ENCODE results near the gene CHSY1. TPM values are rescaled to one million over a fixed set of nuclear protein-coding genes. Genes with fewer than 3 reads are reported as not detected.
A peak's percentile ranks its signal among the peaks of the same experiment; 100 is the strongest.

Gene CHSY1
- total and polyA plus RNA-seq, 7 donors, result 1.8 to 13.6 (median 11.2) TPM

- H3K9me3 ChIP-seq, result no peaks in the 10 kb centered on the region
- no peak overlapping the region for H3K4me3 ChIP-seq
- no peak for TF ChIP-seq CTCF (IDR thresholded peaks at IDR 0.05)
- TF ChIP-seq POLR2AphosphoS5 (IDR thresholded peaks at IDR 0.05), result no peak
- TF ChIP-seq EP300 (IDR thresholded peaks at IDR 0.05), result no peak
- TF ChIP-seq POLR2A (IDR thresholded peaks at IDR 0.05), result no peak
- intact Hi-C loops (cut with DNase I), result no loop called here
- no peaks in the 10 kb centered on the region for H3K36me3 ChIP-seq
- H3K4me1 ChIP-seq, result peaks cover 0 to 42% (median 24%) of the 10 kb centered on the region in 4 donors
- WGBS, 2 donors, result 76 to 87% methylated on average over 2 of the region's 2 CpGs
- H3K27ac ChIP-seq, result peak overlapping the region in 2 of 4 donors; percentile 28 to 38
- no peaks in the 10 kb centered on the region for H3K27me3 ChIP-seq
- DNase-seq, result no peak
Observed at GRCh38 chr15:101210466-101210865, 41.4 kb downstream of the CHSY1 start.

GRCh38 chr15:101210058-101210457 lies 41.8 kb downstream of the CHSY1 start:
- 72 to 78% methylated on average over 1 of the region's 1 CpG for WGBS, 2 donors

DNA sequence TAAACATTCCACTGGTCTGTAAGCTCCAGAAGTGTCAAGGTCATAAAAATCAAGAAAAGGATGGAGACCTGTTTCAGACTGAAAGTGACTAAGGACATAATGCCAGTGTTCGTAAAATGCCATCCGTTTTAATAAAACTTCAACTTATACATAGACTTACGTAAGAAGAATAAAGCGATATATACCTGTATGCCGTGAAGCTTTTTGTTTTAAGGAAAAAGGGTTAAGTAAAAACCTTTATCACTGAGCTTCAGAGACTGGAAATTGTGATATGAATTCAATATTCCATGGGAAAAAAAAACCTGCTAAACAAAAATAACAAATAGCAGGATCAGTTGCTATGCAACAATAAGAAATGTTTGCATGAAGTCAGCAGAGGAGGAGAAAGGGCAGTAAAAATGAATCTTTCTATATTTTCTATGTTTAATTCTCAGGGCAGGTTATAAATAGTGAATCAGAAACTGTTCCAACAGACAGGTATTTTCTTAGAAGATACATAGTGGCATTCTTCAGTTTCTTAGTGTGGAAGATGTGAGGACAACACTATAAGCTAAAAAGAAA lies 42.5 kb downstream of the CHSY1 start:
- H3K27me3 ChIP-seq, result no peaks in the 10 kb centered on the region
- no peaks in the 10 kb centered on the region for H3K9me3 ChIP-seq
- peak overlapping the region in 1 of 4 donors; percentile 38 for H3K27ac ChIP-seq
- H3K36me3 ChIP-seq, result no peaks in the 10 kb centered on the region
- intact Hi-C loops (cut with DNase I), result no loop called here
- no peak overlapping the region for H3K4me3 ChIP-seq
- DNase-seq, result no peak
- WGBS, 2 donors, result 91 to 96% methylated on average over 5 of the region's 5 CpGs
- no peak for TF ChIP-seq POLR2AphosphoS5 (IDR thresholded peaks at IDR 0.05)
- no peak for TF ChIP-seq CTCF (IDR thresholded peaks at IDR 0.05)
- no peak for TF ChIP-seq EP300 (IDR thresholded peaks at IDR 0.05)
- no peak for TF ChIP-seq POLR2A (IDR thresholded peaks at IDR 0.05)
- H3K4me1 ChIP-seq, result peaks cover 0 to 42% (median 26%) of the 10 kb centered on the region in 4 donors

More at GRCh38 chr15:101210058-101210457, 41.8 kb downstream of the CHSY1 start:
- no peak for DNase-seq
- Histone ChIP-seq H3K4me3 (no peak overlapping the region), H3K36me3 (no peaks in the 10 kb centered on the region), H3K27me3 (no peaks in the 10 kb centered on the region), H3K9me3 (no peaks in the 10 kb centered on the region), H3K4me1 (peaks cover 0 to 42% (median 24%) of the 10 kb centered on the region in 4 donors), H3K27ac (peak overlapping the region in 1 of 4 donors; percentile 38)
- TF ChIP-seq EP300 (IDR thresholded peaks at IDR 0.05), result no peak
- no peak for TF ChIP-seq POLR2AphosphoS5 (IDR thresholded peaks at IDR 0.05)
- TF ChIP-seq CTCF (IDR thresholded peaks at IDR 0.05), result no peak
- TF ChIP-seq POLR2A (IDR thresholded peaks at IDR 0.05), result no peak
- intact Hi-C loops (cut with DNase I), result no loop called here

DNA sequence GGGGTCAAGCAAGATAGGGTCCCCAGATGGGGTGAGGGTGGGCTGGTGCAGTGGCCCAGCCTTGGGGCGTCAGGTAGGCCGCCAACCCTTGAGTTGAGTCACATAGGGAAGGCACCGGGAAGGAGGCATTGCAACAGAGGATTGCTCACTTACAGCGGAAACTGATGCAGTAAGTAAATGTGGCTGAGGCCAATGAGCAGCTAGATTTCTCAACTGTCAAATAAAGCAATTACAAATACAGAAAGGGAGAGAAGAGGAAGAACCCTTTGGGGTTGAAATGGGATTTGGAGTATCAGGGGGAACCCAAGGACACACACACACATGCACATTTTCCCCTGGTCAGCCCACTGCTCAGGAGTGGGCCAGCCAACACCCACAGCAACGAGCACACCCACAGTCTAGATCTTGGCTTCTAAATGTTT lies 44.0 kb downstream of the CHSY1 start:
- DNase-seq, result peak; percentile 82
- H3K4me1 ChIP-seq, result peaks cover 0 to 51% (median 24%) of the 10 kb centered on the region in 4 donors
- H3K4me3 ChIP-seq, result no peak overlapping the region
- TF ChIP-seq POLR2AphosphoS5 (IDR thresholded peaks at IDR 0.05) (peak in 3 of 4 donors; percentile 12 to 41 (median 40)), CTCF (IDR thresholded peaks at IDR 0.05) (no peak)
- H3K27ac ChIP-seq, result peak overlapping the region in 2 of 4 donors; percentile 10 to 27
- intact Hi-C loops (cut with DNase I), result no loop called here
- WGBS, 2 donors, result 88 to 95% methylated on average over 5 of the region's 5 CpGs
- no peaks in the 10 kb centered on the region for H3K27me3 ChIP-seq
- H3K36me3 ChIP-seq, result no peaks in the 10 kb centered on the region
- H3K9me3 ChIP-seq, result no peaks in the 10 kb centered on the region

GRCh38 chr15:101206176-101206591 lies 45.7 kb downstream of the CHSY1 start:
- Histone ChIP-seq H3K4me1 (peaks cover 0 to 58% (median 32%) of the 10 kb centered on the region in 4 donors), H3K27ac (no peak overlapping the region), H3K4me3 (no peak overlapping the region), H3K9me3 (no peaks in the 10 kb centered on the region), H3K27me3 (no peaks in the 10 kb centered on the region), H3K36me3 (no peaks in the 10 kb centered on the region)
- no peak for DNase-seq
- intact Hi-C loops (cut with DNase I), result no loop called here
- TF ChIP-seq CTCF (IDR thresholded peaks at IDR 0.05) (no peak), EP300 (IDR thresholded peaks at IDR 0.05) (no peak), POLR2AphosphoS5 (IDR thresholded peaks at IDR 0.05) (no peak), POLR2A (IDR thresholded peaks at IDR 0.05) (no peak)
- WGBS, 2 donors, result 70 to 82% methylated on average over 12 of the region's 12 CpGs
